KG1 (cell line): ENCODE results near the gene RGS19.
"Not testable (repeated sequence)": the region's sequence is repeated elsewhere in the genome, so short reads cannot be mapped to it uniquely, and the experiment has no call there.

Source experiments
- DNase-seq: peaks from one replicate; lab custom pipeline; 2025; lab: John Stamatoyannopoulos, UW

RGS19 gene, protein sequence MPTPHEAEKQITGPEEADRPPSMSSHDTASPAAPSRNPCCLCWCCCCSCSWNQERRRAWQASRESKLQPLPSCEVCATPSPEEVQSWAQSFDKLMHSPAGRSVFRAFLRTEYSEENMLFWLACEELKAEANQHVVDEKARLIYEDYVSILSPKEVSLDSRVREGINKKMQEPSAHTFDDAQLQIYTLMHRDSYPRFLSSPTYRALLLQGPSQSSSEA

DNA sequence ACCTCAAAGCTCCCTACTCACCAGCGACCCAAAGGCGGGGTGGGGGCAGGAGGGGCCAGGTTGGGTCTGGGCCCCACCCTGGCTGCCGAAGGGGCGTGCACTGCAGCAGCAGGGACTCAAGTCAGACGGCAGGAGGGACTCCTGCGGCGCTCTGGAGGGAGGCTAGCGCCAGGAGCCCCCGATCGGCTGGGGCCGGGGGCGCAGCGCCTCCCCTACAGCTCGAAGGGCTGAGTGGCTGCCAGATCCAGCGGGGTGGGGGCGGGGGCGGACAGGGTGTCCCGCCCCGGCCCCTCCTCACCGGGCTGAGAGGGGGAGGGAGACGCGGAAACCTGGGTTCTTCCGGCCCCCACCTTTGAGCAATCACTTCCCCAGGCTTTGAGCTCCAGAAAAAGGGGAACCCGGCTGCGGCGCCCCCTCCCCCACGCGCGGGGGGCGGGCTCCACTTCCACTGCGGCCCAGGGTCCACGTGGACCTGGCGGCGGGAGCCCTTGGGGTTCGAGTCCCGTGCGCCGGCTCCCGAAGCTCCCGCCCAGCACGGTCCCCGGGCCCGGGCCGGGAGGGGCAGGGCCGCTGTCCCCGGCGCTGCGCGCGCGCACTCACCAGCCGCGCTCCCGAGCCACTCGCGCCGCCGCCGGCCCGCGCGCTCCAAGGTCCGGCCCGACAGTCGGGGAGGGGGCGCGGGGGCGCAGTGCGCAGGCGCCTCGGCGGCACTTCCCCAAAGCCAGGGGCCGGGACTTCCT is at the start of gene RGS19:
Gene RGS19, minus strand, starts transcription at position 246 of the 740 bp plus-strand sequence. CDS start 2,632 bp downstream, outside the sequence.
- peak; percentile 92 for DNase-seq

DNA sequence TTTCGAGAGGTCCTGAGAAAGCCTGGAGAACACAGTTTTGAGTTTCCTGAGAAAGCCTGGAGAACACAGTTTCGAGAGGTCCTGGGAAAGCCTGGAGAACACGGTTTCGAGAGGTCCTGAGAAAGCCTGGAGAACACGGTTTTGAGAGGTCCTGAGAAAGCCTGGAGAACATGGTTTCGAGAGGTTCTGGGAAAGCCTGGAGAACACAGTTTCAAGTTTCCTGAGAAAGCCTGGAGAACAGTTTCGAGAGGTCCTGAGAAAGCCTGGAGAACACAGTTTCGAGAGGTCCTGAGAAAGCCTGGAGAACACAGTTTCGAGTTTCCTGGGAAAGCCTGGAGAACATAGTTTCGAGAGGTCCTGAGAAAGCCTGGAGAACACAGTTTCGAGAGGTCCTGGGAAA is 44.2 kb upstream of the RGS19 start:
- not testable (repeated sequence) for DNase-seq

DNA sequence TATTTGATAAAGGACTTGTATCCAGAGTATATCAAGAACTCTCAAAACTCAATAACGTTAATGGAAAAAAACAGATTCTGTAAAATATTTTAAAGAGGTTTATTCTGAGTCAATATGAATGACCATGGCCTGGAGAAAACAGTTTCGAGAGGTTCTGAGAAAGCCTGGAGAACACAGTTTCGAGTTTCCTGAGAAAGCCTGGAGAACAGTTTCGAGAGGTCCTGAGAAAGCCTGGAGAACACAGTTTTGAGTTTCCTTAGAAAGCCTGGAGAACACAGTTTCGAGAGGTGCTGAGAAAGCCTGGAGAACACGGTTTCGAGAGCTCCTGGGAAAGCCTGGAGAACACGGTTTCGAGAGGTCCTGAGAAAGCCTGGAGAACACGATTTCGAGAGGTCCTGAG is 43.6 kb upstream of the RGS19 start:
- DNase-seq = not testable (repeated sequence)

DNA sequence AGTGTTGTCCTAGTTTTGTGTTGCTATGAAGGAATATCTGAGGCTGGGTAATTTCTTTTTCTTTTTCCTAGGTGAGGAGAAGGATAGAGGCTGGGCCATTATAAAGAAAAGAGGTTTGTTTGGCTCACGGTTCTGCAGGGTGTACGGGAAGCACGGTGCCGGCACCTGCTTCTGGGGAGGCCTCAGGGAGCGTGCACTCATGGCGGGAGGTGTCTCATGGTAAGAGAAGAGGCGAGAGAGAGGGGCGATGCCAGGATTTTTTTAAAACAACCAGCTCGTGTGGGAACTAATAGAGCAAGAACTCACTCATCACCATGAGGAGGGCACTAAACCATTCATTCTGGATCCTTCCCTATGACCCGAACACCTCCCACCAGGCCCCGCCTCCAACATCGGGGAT is 42.3 kb upstream of the RGS19 start:
- no peak for DNase-seq

DNA sequence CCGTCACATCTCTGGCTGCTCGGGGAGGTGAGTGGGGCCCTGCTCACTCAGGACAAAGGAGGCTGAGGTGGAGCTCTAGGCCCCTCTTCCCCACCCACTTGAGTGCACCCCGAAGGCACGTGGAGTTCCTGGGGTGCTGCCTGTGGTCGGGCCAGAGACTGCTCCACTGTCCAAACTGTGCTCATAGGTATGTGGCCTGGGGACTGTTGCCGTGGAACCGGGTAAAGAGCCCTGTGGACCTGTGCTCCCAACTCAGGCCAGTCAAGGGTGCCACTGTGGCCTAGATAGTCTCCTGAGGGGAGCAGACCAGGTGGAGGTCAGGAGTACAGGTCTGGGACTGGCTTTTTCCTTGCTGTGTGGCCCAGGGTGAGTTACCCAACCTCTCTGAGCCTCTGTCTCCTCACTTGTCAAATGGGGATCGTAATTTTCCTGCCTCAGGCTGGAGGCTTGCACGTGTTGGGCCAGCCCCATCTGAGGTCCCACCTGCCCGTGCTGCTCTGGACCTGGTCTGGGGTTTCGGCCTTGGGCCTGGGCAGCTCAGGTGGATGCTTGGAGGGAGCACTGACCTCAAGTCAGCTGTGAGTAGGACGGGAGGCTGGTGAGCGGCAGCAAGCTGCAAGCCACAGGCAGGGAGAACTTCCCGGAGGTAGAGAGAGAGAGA is 40.5 kb upstream of the RGS19 start:
- DNase-seq = no peak

DNA sequence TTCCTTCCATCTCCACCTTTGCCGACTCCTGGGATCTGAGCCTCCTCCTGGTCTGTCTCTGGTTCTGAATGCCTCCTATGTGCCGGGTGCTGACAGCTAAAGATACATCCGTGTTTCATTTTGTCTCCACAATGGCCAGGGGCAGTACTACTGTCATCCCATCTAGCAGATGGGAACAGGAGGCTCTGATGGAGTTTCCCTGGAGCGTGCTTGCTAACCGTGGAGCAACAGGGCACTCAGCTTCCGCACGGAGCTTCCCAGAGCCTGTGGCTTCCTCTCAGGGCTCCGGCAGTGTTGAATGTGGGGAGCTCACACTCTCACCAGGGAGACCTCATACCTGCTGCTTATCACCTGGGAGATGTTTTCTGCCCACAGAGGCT is 40.0 kb upstream of the RGS19 start:
- DNase-seq = no peak

DNA sequence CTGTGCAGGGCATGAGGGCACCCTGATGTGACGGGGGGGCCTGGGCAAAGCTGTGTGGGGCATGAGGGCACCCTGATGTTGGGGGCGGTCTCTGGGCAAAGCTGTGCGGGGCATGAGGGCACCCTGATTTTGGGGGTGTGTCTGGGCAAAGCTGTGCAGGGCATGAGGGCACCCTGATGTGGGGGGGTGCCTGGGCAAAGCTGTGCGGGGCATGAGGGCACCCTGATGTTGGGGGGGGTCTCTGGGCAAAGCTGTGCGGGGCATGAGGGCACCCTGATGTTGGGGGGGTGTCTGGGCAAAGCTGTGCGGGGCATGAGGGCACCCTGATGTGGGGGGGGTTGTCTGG is 38.1 kb upstream of the RGS19 start:
- DNase-seq = not testable (repeated sequence)

DNA sequence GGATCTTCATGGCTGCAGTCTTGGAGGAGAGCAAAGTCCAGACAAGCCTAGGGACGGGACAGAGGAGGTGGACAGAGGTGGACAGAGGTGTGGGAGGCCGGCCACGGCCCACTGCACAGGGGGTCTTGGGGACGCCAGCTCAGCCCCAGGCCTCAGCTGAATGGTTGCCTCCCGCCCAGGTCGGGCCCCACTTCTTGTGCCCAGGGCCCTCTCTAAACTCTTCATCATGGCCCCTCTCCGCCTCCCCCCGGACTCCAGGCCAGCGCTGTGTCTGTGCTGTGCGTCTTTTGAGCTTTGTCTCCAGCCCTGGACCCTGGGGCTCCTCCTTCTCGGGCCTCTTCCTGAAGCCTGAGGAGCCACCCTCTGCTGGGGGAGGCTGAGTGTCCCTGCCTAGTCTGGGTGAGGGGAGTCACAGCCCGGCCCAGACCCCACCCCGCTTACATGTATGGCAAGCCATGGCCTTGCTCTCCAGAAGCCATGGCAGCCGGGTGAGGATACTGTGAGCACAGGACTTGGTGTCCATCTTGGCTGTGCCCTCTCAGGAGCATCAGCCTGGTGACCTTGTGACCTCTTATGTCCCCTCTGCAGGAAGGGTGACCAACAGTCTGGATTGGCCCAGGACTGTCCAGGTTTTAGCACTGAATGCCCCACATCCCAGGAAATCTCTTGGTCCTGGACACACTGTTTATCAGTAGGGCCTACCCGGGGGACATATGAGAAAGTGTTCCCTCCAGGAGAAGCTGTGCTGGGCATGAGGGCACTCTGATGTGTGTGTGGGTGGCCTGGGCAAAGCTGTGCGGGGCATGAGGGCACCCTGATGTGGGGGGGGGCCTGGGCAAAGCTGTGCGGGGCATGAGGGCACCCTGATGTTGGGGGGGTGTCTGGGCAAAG is 37.5 kb upstream of the RGS19 start:
- no peak for DNase-seq

DNA sequence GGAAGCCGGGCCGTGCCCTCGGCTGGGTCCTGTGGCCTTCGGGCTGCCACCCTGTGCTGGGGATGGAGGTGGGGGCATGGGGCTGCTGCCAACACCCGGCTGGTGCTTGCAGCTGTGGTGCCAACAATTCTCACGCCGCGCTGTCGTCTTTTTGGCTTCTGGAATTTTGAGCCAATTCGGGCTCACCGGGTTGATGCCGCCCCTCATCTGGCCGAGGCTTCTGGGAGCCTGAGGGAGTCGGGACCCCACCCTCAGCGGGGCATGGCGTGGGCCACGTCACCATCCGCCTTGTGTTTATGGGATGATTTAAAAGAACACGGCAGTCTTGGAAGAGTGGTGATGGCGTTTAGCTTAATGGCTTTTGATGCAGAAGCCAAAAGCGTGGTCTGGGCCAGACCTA is 36.7 kb upstream of the RGS19 start:
- no peak for DNase-seq

DNA sequence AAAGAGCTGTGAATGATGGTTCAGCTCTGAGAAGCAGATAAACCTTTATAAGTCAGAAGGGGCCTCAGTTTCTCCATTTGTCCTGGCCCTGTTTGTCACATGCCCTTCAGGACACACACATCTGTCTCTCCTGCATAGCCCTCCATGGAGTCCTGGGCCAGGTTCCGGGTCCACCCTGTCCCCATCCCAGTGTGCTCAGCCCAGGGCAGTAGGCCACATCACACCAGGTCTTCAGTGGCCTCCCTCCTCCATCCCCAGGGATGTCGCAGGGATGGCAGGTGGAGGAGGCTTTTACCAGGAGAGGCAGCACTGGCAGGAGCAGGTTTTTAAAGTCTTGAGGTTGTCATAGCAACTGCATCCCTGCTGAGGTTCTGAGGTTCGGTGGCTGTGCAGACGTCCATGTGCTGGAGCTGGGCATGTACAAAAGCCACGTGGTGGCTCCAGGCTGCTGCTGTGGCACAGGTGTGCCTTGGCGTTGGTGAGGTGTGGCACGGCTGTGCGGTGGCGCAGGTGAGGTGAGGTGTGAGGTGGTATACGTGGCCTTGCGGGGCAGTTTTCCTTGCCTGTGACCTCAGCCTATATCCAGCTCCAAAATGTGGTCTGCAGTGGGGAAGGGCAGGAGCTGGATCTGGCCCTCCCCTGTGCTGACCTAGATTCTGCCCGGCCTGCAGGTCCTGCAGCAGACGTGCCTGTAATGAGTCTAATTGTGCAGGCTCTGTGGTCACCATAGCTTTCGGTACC is 36.0 kb upstream of the RGS19 start:
- DNase-seq = no peak

DNA sequence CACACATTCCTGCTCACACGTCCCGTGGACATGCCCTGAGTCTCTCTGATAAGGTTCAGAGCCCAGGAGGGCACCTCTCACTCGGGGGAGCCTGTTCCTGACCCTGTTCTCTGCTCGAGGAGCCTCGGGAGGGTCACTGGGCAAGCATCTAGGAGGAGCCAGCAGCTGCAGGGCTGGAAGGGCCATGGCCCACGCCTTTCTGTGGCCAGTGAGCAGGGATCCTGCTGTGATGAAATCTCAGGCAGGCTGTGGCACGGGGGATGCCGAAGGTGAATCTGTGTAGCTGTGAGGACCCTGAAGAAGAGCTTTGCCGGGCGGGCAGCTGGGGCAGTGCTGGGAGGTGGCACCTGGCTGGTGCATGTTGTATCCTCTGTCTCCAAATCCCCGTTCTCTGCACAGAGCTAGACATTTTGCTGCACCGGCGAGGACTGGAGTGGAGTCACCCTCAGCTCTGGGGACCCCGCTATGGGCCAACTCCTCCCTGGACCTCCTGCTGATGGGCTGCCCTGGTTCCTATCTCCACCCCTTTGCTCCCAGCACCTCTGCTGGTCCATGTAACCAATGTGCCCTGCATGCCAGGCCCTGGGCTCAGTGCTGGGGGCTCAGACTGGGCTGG is 35.1 kb upstream of the RGS19 start:
- no peak for DNase-seq

DNA sequence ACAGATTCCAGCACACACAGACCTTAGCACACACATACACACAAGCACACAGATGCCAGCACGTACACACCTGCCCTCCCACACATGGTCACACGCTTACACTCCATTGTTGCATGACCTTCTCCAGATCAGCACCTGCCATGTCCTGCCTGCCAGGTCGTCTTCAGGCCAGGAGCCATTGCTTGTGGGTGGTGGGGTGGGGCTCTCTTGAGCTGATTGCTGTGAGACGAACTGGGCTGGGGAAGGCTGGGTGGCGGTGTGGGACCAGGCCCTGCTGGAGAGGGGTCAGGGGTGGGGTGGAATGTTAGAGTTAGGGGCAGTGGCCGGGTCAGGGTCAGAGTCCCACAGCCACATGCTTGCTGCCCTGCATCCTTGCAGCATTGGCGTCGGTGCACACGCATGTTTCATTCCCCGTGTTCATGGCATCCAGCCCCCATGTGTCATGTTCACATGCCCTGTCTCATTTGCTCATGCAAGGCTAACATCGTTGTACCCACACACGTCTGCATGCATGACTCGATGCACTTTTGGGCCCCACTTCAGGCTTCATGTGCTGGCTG is 34.6 kb upstream of the RGS19 start:
- DNase-seq = no peak

DNA sequence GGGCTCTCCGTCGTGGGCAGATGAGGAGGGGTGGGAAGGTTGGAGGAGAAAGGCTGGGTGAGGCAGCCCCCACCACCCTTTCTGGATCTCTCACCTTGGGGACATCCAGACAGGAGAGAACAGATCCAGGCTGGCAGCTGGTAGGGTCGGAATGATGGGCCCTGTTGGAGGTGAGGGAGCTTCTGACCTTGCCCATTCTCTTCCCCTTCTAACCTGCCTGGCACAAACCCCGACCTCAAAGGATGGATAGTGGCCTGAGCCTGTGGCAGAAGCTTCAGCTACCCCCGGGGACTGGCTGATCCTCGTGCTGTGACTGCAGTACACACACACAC is 34.1 kb upstream of the RGS19 start:
- no peak for DNase-seq

DNA sequence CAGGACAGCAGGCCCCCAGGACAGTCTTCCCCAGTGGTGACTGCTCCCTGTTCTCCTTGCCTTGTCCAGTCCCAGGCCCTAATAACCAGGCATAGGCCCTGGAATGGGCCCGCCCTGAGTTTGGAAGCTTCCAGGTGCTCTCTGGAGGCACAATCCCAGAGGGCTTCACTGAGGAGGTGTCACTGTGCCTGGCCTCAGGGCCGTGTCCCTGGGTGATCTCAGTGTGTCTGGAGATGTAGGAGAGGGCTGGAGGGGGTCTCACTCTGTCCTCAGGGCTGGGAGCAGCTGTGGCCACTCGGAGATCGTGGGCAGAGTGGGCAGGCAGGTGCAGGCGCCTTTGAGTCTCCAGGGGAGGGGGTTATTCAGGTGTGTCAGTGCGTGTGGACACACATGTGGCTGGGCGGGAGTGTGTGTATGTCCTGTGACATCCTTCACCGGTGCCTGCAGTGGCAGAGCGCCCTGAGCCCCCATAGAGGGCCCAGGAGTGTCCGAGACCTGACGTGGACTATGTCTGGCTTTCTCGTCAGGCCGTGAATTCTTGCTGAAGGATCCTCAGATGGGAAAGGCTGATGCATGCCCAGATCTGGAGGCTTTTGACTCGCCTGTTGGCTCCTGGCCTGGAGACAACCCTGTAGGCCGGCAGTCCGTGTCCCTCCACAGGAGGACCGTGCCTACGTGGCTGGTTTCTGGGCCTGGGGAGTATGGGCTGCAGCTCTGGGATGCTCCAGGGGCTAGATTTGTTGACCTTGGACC is 33.5 kb upstream of the RGS19 start:
- no peak for DNase-seq

DNA sequence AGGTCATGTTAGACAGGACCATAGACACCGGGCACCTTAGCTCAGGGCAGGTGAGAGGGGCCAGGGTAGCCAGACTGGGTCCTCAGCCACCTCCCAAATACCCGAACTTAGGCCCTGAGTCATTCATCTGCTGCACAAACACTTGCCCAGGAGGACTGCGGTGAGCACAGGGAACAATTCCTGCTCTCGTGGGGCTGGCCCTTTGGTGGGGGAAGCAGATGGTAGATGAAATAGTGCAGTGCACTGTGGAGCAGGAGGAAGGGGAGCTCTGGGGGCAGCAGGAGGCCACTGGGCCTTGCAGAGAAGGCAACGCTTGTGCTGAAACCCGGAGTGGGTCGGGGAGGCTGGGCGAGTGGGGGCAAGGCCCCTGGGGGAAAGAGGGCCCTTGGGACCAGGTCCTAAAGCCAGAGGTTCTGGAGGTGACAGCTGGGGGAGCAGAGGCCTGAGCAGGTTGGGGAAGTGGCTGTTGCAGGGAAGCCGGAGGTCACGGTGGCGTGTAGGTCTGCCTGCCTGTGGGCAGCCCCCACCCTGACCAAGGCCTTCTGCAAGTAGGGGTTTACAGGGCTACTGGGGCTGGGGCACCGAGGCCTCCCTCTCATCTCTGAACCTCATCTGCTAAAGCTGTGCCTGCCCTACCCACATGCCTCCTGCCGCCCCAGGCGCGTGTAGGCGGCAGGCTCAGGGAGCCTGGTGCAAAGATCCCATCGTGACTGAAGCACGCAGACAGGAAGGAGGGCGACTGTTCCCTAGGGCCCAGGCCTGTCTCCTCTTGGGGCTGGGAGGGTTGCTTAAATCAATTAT is 32.7 kb upstream of the RGS19 start:
- no peak for DNase-seq

DNA sequence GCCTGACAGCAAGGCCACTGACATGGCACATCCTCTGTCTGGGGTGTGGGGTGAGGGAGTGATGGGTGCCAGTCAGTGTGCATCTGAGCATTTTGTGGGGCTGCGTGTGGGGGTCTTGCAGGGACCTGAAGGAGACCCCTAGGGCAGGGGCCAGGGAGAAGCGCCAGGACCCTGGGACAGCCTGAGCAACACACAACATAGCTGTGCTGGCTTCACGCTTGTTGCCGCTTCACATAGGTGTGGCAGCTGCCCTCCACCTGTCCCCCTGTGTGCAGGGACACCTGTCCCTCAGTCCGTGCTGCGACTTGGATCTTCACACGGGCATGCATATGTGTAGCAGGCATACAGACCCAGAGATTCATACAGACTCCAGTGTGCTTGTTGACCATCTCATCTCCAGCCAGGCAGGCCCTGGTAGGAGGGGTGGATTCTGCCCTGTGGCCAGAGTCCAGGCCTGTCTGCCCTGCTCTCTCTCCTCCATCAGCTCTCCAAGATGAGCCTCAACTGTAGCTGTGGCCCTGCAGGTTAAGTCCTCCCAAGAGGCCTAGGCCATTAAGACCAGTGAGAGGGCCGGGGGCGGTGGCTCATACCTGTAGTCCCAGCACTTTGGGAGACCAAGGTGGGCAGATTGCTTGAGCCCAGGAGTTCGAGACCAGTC is 31.2 kb upstream of the RGS19 start:
- no peak for DNase-seq

DNA sequence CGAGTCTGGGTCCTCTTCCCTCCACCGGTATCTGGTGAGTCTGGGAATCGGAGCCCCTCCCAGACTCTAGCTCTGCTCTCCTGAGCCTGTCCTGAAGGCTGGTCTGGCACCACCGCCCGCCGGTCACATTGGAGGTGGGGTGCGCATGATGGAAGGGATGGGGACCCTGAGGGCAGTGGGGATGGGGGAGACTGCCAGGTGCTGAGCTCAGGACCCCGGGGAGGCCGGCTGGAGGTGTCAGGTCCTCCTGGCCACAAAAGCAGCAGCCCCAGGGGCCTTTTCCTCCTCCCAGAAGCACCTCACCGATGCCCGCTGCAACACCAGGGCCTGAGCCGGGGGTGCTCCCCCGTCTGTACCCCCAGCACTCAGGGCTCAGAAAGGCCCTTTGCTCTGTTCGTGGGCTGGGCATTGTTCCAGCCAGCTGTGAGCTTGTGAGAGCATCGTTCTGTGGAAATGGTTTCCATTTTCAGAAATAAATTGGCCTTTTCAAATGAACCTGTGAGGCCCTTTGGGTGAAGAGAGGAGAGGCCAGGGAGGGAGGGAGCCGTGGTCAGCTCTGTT is 30.6 kb upstream of the RGS19 start:
- no peak for DNase-seq
